Anterior cingulate cortex (tissue), 58 donors: ENCODE data around the gene VPS45.
"Not testable (repeated sequence)": the region's sequence is repeated elsewhere in the genome, so short reads cannot be mapped to it uniquely, and the experiment has no call there.

ENCODE experiments used
- DNase-seq, 58 donors: peaks; one replicate each; lab custom pipeline; 2025; lab: John Stamatoyannopoulos, UW

VPS45 gene

DNA sequence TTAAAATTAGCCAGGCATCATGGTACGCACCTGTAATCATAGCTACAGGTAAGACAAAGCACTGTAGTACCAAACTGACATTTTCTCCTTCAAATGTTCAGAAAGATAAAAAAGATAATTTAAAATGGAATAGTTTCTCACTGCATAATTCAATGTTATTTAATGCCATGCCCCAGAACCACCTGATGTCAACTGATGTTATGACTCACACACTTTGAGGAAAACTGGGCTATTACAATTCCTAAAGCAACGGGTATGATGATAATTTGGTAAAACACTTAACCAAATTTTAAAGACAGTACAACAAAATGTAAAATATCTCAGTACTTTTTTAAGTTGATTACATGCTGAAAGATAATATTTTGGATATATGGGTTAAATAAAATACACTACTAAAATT, 59.2 kb downstream of the VPS45 start:
- DNase-seq, result no peak

DNA sequence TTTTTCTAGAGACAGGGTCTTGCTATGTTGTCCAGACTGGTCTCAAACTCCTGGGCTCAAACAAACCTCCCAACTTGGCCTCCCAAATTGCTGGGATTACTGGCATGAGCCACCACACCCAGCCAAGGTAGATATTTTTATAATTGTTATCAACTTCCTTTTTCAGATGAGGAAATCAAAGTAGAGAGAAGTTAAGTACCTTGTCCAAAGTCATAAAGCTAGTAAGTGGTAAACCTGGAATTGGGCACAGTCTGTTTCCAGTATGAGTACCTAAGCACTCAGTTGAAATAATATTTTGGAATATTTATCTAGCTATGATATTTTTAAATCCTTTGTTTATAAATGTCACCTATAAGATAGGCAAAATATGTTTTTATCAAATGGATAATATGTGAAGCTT, 59.9 kb downstream of the VPS45 start:
- no peak for DNase-seq

DNA sequence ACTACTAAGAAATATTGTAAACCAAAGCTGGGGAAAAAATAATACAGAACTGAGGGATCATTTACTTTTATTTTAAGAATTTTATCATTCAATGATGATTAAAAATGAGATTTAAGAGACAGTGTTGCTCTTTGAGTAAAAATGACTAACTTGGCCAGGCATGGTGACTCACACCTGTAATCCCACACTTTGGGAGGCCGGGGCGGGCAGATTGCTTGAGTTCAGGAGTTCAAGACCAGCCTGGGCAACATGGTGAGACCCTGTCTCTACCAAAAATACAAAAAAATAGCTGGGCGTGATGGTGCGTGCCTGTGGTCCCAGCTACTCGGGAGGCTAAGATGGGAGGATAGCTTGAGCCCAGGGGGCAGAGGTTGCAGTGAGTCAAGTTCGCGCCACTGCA, 60.3 kb downstream of the VPS45 start:
- no peak for DNase-seq

- DNase-seq, result no peak
Measured at GRCh38 chr1:150132372-150132771, 64.8 kb downstream of the VPS45 start.

DNA sequence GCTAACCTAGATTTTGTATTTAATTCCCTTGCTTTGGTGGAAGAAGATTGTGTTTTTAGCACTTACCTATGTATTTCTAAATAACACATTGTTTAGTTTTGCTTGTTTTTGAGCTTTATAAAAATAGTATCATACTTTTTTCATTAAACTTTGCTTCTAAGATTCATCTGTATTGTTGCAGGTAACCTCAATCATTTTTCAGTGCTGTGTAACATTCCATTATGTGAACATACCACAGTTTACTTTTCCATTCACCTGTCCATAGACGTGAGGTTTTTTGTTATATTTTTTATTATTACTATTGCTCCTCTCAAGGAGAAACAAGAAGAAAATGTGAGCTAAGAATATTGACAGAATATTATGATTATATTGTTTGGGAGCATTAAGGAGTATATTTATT, 67.0 kb downstream of the VPS45 start:
- no peak for DNase-seq

DNA sequence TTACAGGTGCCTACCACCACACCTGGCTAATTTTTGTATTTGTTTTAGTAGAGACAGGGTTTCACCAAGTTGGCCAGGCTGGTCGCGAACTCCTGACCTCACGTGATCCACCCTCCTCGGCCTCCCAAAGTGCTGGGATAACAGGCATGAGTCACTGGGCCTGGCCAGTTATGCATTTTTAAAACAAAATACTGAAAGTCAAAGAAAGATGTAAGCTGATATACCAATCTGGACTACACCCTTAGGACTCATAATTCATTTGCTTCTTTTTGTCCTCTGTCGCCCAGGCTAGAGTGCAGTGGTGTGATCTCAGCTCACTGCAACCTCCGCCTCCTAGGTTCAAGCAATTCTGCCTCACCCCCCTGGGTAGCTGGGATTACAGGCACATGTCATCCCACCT, 67.8 kb downstream of the VPS45 start:
- DNase-seq, result not testable (repeated sequence)

GRCh38 chr1:150138044-150138443, 70.5 kb downstream of the VPS45 start:
- no peak for DNase-seq

GRCh38 chr1:150141452-150141851, 73.9 kb downstream of the VPS45 start:
- no peak for DNase-seq

DNA sequence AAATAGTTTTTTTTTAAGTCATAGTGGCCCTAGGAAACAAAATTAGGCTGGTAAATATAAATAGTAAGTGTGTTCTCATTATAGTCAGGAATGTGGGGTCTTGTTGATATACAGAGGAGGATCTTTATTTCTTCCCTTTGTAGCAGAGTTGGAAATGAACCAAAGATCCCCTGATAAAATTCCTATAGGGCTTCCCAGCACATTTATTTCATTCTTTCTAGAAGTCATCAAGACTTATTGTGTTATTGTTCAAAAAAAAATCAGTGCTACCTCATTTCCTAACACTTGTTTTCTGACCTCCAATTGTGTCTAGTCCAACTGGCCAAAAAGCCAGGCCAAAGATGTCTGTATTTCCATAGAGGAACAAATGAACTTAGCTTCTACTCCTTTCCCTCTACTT, 74.5 kb downstream of the VPS45 start:
- DNase-seq, result no peak

- DNase-seq, result no peak
Measured at GRCh38 chr1:150144606-150145005, 77.0 kb downstream of the VPS45 start.

- not testable (repeated sequence) for DNase-seq
Measured at GRCh38 chr1:150146016-150146415, 78.4 kb downstream of the VPS45 start.

- DNase-seq, result peak in 1 of 58 donors; percentile 23
Measured at GRCh38 chr1:150146849-150147542, 79.4 kb downstream of the VPS45 start.

- DNase-seq, result peak in 2 of 58 donors; percentile 18 to 43
Measured at GRCh38 chr1:150148837-150149270, 81.3 kb downstream of the VPS45 start.

DNA sequence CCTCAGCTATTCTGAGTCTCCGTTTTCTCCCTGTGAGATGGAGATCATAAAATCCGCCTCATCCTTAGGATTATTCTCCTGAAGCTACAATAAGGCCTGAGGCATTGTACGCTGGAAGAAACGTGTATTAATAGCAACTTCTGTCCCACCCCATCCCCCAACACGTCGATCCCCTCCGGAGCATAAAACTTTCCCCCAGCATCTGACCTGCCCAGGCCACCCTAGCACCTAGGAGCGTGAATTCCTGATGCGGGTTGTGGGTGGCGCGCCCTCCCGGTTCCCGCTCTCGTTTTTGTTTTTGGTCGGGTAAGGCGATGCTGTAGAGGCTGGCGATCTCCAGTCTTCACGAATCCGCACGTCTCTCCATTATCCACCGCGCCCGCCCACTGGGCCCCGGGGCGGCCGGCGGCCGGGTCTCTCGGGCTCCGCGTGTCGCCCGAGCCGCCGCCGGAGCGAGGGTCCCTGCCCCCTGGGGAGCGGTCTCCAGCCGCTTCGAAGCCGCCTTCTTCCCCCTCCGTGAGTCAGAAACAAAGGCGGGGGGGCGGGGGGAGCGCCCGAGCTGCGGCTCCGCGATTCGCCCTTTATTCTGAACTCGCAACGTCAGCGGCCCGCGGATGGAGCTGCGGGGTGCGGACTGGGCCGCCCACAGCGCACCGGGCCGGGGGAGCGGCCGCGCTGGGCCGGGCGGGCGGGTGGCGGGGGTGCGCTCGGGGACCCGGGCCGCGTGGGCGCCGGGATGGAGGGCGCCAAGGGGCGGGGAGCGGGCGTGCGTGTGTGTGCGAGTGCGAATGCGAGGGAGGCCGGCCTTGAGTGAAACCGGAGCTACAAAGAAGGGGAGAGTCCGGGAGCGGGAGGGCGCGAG, 81.9 kb downstream of the VPS45 start, which contains the start of gene PLEKHO1:
Gene PLEKHO1 (plus strand): TSS at position 646 of the 862 bp plus-strand sequence. CDS start 342 bp downstream, outside the sequence.
- peak in 52 of 58 donors; percentile 33 to 83 (median 60) for DNase-seq

GRCh38 chr1:150150133-150151021, 82.8 kb downstream of the VPS45 start:
- peak in 4 of 58 donors; percentile 14 to 50 (median 26) for DNase-seq

GRCh38 chr1:150151291-150152181, 84.0 kb downstream of the VPS45 start:
- no peak for DNase-seq

- DNase-seq, result no peak
Measured at GRCh38 chr1:150152182-150152536, 84.6 kb downstream of the VPS45 start.

GRCh38 chr1:150152772-150153456, 85.3 kb downstream of the VPS45 start:
- DNase-seq, result no peak

DNA sequence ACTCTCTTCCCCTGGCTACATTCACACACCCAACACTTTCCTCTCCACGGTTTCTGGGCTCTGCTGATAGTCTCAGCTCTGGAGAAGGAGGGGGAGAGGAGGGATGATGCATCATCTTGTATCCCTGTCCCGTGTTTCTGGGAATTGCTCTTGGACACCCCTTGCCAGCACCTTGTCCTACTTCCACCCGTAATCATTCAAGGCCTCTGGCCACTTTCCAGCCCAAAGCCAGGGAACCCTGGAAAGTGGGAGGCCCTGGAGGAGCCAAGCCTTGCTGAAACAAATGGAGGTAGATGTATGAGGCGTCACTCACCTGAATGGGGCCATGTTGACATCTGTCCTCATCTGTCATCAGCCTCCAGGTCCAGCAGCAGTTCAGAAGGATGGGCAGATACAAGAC, 86.6 kb downstream of the VPS45 start:
- DNase-seq, result no peak
